Endothelial cell (in vitro differentiated cells): Measurements from ENCODE around the gene IL18R1. TPM values are rescaled to one million over a fixed set of nuclear protein-coding genes. Genes with fewer than 3 reads are reported as not detected.
A peak's percentile ranks its signal among the peaks of the same experiment; 100 is the strongest.

Experiments
- DNase-seq: peaks from one replicate; pipeline ENCODE4 v3.0.0; 2021; ENCODE audit warnings: low spot score
- H3K27ac Mint-ChIP-seq: one replicate; pipeline ENCODE4 v1.8.0; 2021; ENCODE audit warnings: mixed read lengths, inconsistent platforms; ENCODE audit not compliant: unreplicated experiment
- H3K27me3 Mint-ChIP-seq: one replicate; pipeline ENCODE4 v1.8.0; 2021; ENCODE audit warnings: mild to moderate bottlenecking, moderate library complexity, mixed read lengths, inconsistent platforms; ENCODE audit not compliant: unreplicated experiment
- H3K36me3 Mint-ChIP-seq: one replicate; pipeline ENCODE4 v1.8.0; 2021; ENCODE audit warnings: mild to moderate bottlenecking, low read depth, mixed read lengths, inconsistent platforms; ENCODE audit not compliant: unreplicated experiment
- H3K4me1 Mint-ChIP-seq: one replicate; pipeline ENCODE4 v1.8.0; 2021; ENCODE audit warnings: mild to moderate bottlenecking, mixed read lengths, inconsistent platforms; ENCODE audit not compliant: unreplicated experiment
- H3K4me3 Mint-ChIP-seq: one replicate; pipeline ENCODE4 v1.8.0; 2021; ENCODE audit warnings: mild to moderate bottlenecking, mixed read lengths, inconsistent platforms; ENCODE audit not compliant: unreplicated experiment
- H3K9me3 Mint-ChIP-seq: one replicate; pipeline ENCODE4 v1.8.0; 2021; ENCODE audit warnings: mixed read lengths, inconsistent platforms; ENCODE audit not compliant: unreplicated experiment
- total RNA-seq: library from RNA; stranded (reverse); fragmentation: NEBNext Ultra II Directional; extraction: Animal tissue kit (Norgen Biotek cat#: 25700); gene quantifications from one replicate; pipeline ENCODE4 v1.2.1, GENCODE V29; 2021; ENCODE audit not compliant: unreplicated experiment
- TF ChIP-seq, protein P1 (sequence below): fragments of 200-600 bp; sonication (generic); IDR thresholded peaks from one replicate; pipeline ENCODE4 v1.5.0; 2021; ENCODE audit warnings: antibody characterized with exemption; ENCODE audit not compliant: unreplicated experiment

Gene IL18R1
- total RNA-seq, 1 donor from 2014 or later, result 0.51 TPM

- no peaks in the 10 kb centered on the region for H3K9me3 Mint-ChIP-seq
- H3K36me3 Mint-ChIP-seq, result no peaks in the 10 kb centered on the region
- H3K4me3 Mint-ChIP-seq, result no peak overlapping the region
- H3K4me1 Mint-ChIP-seq, result peaks cover 7% of the 10 kb centered on the region
- no peaks in the 10 kb centered on the region for H3K27me3 Mint-ChIP-seq
- no peak overlapping the region for H3K27ac Mint-ChIP-seq
- TF ChIP-seq, protein P1, sequence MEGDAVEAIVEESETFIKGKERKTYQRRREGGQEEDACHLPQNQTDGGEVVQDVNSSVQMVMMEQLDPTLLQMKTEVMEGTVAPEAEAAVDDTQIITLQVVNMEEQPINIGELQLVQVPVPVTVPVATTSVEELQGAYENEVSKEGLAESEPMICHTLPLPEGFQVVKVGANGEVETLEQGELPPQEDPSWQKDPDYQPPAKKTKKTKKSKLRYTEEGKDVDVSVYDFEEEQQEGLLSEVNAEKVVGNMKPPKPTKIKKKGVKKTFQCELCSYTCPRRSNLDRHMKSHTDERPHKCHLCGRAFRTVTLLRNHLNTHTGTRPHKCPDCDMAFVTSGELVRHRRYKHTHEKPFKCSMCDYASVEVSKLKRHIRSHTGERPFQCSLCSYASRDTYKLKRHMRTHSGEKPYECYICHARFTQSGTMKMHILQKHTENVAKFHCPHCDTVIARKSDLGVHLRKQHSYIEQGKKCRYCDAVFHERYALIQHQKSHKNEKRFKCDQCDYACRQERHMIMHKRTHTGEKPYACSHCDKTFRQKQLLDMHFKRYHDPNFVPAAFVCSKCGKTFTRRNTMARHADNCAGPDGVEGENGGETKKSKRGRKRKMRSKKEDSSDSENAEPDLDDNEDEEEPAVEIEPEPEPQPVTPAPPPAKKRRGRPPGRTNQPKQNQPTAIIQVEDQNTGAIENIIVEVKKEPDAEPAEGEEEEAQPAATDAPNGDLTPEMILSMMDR, result no peak
- no peak for DNase-seq
Observed at GRCh38 chr2:102313471-102313870, 42.1 kb upstream of the IL18R1 start.

DNA sequence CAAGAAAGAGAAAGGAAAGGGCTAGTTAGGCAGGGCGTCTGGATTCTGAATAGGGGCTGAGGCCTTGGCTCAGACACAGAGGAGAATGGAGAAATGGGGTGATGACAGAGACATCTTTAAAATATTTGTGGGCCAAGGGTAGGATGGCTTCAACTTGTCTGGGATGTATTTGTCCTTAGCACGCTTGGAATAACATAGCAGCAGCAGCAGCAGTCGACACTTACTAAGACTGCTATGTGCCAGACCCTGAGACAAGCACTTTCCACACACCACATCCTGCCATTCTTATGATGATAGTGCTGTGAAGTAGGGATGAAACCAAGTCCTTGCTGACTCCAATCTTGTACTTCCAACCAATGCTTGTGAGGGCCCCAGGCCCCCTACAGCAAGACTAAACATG is 41.6 kb upstream of the IL18R1 start:
- no peak for DNase-seq
- TF ChIP-seq, protein P1, result no peak
- no peak overlapping the region for H3K27ac Mint-ChIP-seq
- no peaks in the 10 kb centered on the region for H3K27me3 Mint-ChIP-seq
- H3K4me3 Mint-ChIP-seq, result no peak overlapping the region
- peaks cover 7% of the 10 kb centered on the region for H3K4me1 Mint-ChIP-seq
- H3K36me3 Mint-ChIP-seq, result no peaks in the 10 kb centered on the region
- no peaks in the 10 kb centered on the region for H3K9me3 Mint-ChIP-seq

GRCh38 chr2:102315921-102316320 is 39.7 kb upstream of the IL18R1 start:
- peaks cover 7% of the 10 kb centered on the region for H3K4me1 Mint-ChIP-seq
- H3K27ac Mint-ChIP-seq, result peak overlapping the region; percentile 39
- TF ChIP-seq, protein P1, result no peak
- no peak overlapping the region for H3K4me3 Mint-ChIP-seq
- no peaks in the 10 kb centered on the region for H3K27me3 Mint-ChIP-seq
- DNase-seq, result no peak
- no peaks in the 10 kb centered on the region for H3K36me3 Mint-ChIP-seq
- no peaks in the 10 kb centered on the region for H3K9me3 Mint-ChIP-seq

- Mint-ChIP-seq H3K27ac (no peak overlapping the region), H3K4me3 (no peak overlapping the region), H3K9me3 (no peaks in the 10 kb centered on the region), H3K4me1 (peaks cover 7% of the 10 kb centered on the region), H3K36me3 (no peaks in the 10 kb centered on the region), H3K27me3 (no peaks in the 10 kb centered on the region)
- TF ChIP-seq, protein P1, result no peak
- no peak for DNase-seq
Observed at GRCh38 chr2:102317715-102318114, 37.9 kb upstream of the IL18R1 start.

- Mint-ChIP-seq H3K27ac (no peak overlapping the region), H3K9me3 (no peaks in the 10 kb centered on the region), H3K4me3 (no peak overlapping the region), H3K36me3 (no peaks in the 10 kb centered on the region), H3K4me1 (peaks cover 7% of the 10 kb centered on the region), H3K27me3 (no peaks in the 10 kb centered on the region)
- DNase-seq, result no peak
- TF ChIP-seq, protein P1, result no peak
Observed at GRCh38 chr2:102318437-102318836, 37.2 kb upstream of the IL18R1 start.
